HL-60 (cell line): ENCODE measurements around the gene CLDN6.

Experiments used
- GABPA ChIP-seq: IDR thresholded peaks from 2 replicates; pipeline ENCODE4 v1.6.1; 2012; ENCODE audit warnings: low read depth
- POLR2AphosphoS5 ChIP-seq: IDR thresholded peaks from 2 replicates; pipeline ENCODE4 v1.6.1; 2012; ENCODE audit warnings: low read depth
- REST ChIP-seq: IDR thresholded peaks from 2 replicates; pipeline ENCODE4 v1.6.1; 2012; ENCODE audit warnings: low read depth; ENCODE audit not compliant: insufficient replicate concordance
- TF ChIP-seq, protein P1 (sequence below): IDR thresholded peaks from one replicate; pipeline ENCODE4 v1.5.1; 2011; ENCODE audit warnings: low read length, control low read depth, inconsistent platforms; ENCODE audit not compliant: insufficient read depth

GRCh38 chr16:3027983-3028715 is 10.2 kb upstream of the CLDN6 start:
- TF ChIP-seq, protein P1, sequence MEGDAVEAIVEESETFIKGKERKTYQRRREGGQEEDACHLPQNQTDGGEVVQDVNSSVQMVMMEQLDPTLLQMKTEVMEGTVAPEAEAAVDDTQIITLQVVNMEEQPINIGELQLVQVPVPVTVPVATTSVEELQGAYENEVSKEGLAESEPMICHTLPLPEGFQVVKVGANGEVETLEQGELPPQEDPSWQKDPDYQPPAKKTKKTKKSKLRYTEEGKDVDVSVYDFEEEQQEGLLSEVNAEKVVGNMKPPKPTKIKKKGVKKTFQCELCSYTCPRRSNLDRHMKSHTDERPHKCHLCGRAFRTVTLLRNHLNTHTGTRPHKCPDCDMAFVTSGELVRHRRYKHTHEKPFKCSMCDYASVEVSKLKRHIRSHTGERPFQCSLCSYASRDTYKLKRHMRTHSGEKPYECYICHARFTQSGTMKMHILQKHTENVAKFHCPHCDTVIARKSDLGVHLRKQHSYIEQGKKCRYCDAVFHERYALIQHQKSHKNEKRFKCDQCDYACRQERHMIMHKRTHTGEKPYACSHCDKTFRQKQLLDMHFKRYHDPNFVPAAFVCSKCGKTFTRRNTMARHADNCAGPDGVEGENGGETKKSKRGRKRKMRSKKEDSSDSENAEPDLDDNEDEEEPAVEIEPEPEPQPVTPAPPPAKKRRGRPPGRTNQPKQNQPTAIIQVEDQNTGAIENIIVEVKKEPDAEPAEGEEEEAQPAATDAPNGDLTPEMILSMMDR, result peak; percentile 69
- TF ChIP-seq POLR2AphosphoS5 (no peak), GABPA (no peak), REST (no peak)
